Smooth muscle cell (in vitro differentiated cells): ENCODE results near the gene CCDC54. TPM values are rescaled to one million over a fixed set of nuclear protein-coding genes. Genes with fewer than 3 reads are reported as not detected.

Source experiments
- DNase-seq: peaks from one replicate; lab custom pipeline; 2025; ENCODE audit not compliant: unreplicated experiment; lab: John Stamatoyannopoulos, UW
- H2AFZ ChIP-seq: fragments of 200-600 bp; sonication (generic); 2 replicates; pipeline ENCODE4 v1.6.0; 2016; ENCODE audit warnings: antibody characterized with exemption, low read depth, mild to moderate bottlenecking
- H3F3A ChIP-seq: fragments of 200-600 bp; sonication (generic); 2 replicates; pipeline ENCODE4 v1.6.0; 2017; ENCODE audit warnings: antibody characterized with exemption, low read depth
- H3K27ac ChIP-seq: fragments of 200-600 bp; sonication (generic); 2 replicates; pipeline ENCODE4 v1.5.1; 2016; ENCODE audit warnings: low read depth, mild to moderate bottlenecking
- H3K27me3 ChIP-seq: fragments of 200-600 bp; sonication (generic); 2 replicates; pipeline ENCODE4 v1.6.1; 2016; ENCODE audit warnings: low read depth, mild to moderate bottlenecking
- H3K36me3 ChIP-seq: fragments of 200-600 bp; sonication (generic); 2 replicates; pipeline ENCODE4 v1.5.1; 2016; ENCODE audit warnings: low read depth
- H3K4me1 ChIP-seq: fragments of 200-600 bp; sonication (generic); 2 replicates; pipeline ENCODE4 v1.5.1; 2016; ENCODE audit warnings: low read depth
- H3K4me2 ChIP-seq: fragments of 200-600 bp; sonication (generic); 2 replicates; pipeline ENCODE4 v1.6.0; 2016; ENCODE audit warnings: mild to moderate bottlenecking
- H3K4me3 ChIP-seq: fragments of 200-600 bp; sonication (generic); 2 replicates; pipeline ENCODE4 v1.5.1; 2016; ENCODE audit warnings: mild to moderate bottlenecking
- H3K79me2 ChIP-seq: fragments of 200-600 bp; sonication (generic); 2 replicates; pipeline ENCODE4 v1.6.0; 2016; ENCODE audit warnings: low read depth, mild to moderate bottlenecking
- H3K9ac ChIP-seq: fragments of 200-600 bp; sonication (generic); 2 replicates; pipeline ENCODE4 v1.6.0; 2016; ENCODE audit warnings: low read depth
- H3K9me3 ChIP-seq: fragments of 200-600 bp; sonication (generic); replicated peaks from 2 replicates; pipeline ENCODE4 v1.5.1; 2016; ENCODE audit warnings: low read depth
- H4K20me1 ChIP-seq: fragments of 200-600 bp; sonication (generic); 2 replicates; pipeline ENCODE4 v1.6.0; 2016; ENCODE audit warnings: low read depth
- CTCF ChIP-seq: fragments of 200-600 bp; sonication (generic); IDR thresholded peaks from 2 replicates; pipeline ENCODE4 v1.5.1; 2017; ENCODE audit warnings: borderline replicate concordance, mild to moderate bottlenecking, antibody characterized with exemption; ENCODE audit not compliant: insufficient read depth, poor library complexity, severe bottlenecking
- WGBS: methylation state at CpG from one replicate; pipeline ENCODE4 v1.1.7; 2016; ENCODE audit warnings: low lambda C conversion rate; 5-methylcytosine and 5-hydroxymethylcytosine counted together
- polyA plus RNA-seq: library from polyadenylated mRNA; unstranded; fragments of >200 nt; fragmentation: Nextera tagmentation; extraction: Ambion mirVana; gene quantifications from 2 replicates; pipeline ENCODE4 v1.2.1, GENCODE V29; 2016
- total RNA-seq: library from RNA; depleted of rRNA; stranded (reverse); fragments of >200 nt; gene quantifications from 2 replicates; pipeline ENCODE4 v1.2.3, GENCODE V29; 2014

Gene CCDC54
- total and polyA plus RNA-seq, 2 experiments from 2014 or later, result 0.49 TPM; not detected in 1

GRCh38 chr3:107384428-107384827 is 7.2 kb downstream of the CCDC54 start:
- H3K9ac ChIP-seq, result no peak overlapping the region
- no peak for TF ChIP-seq CTCF
- no peaks in the 10 kb centered on the region for H3K79me2 ChIP-seq
- H3K36me3 ChIP-seq, result no peaks in the 10 kb centered on the region
- H3F3A ChIP-seq, result no peaks in the 10 kb centered on the region
- 72% methylated on average over 2 of the region's 2 CpGs for WGBS
- H4K20me1 ChIP-seq, result no peaks in the 10 kb centered on the region
- no peak overlapping the region for H3K4me3 ChIP-seq
- H3K27ac ChIP-seq, result no peak overlapping the region
- no peaks in the 10 kb centered on the region for H3K27me3 ChIP-seq
- no peak overlapping the region for H3K4me2 ChIP-seq
- no peak for DNase-seq
- H3K4me1 ChIP-seq, result no peaks in the 10 kb centered on the region
- no peaks in the 10 kb centered on the region for H3K9me3 ChIP-seq
- no peak overlapping the region for H2AFZ ChIP-seq

GRCh38 chr3:107384907-107385306 is 7.7 kb downstream of the CCDC54 start:
- 48% methylated on average over 2 of the region's 2 CpGs for WGBS
- no peak overlapping the region for H3K27ac ChIP-seq

GRCh38 chr3:107387555-107387954 is 10.3 kb downstream of the CCDC54 start:
- no peak overlapping the region for H3K4me3 ChIP-seq
- peaks cover 4% of the 10 kb centered on the region for H3K4me1 ChIP-seq
- no peak for DNase-seq
- no peaks in the 10 kb centered on the region for H3K36me3 ChIP-seq
- H3K9me3 ChIP-seq, result no peaks in the 10 kb centered on the region
- 96% methylated on average over 3 of the region's 3 CpGs for WGBS
- TF ChIP-seq CTCF, result no peak
- H3K27me3 ChIP-seq, result no peaks in the 10 kb centered on the region
- no peaks in the 10 kb centered on the region for H3K79me2 ChIP-seq
- no peaks in the 10 kb centered on the region for H3F3A ChIP-seq
- H3K9ac ChIP-seq, result no peak overlapping the region
- no peak overlapping the region for H3K27ac ChIP-seq
- no peak overlapping the region for H3K4me2 ChIP-seq
- no peak overlapping the region for H2AFZ ChIP-seq
- no peaks in the 10 kb centered on the region for H4K20me1 ChIP-seq

More at GRCh38 chr3:107384907-107385306, 7.7 kb downstream of the CCDC54 start:
- Histone ChIP-seq H3K4me2 (no peak overlapping the region), H3K4me3 (no peak overlapping the region), H3K27me3 (no peaks in the 10 kb centered on the region), H3K9ac (no peak overlapping the region), H3K9me3 (no peaks in the 10 kb centered on the region), H4K20me1 (no peaks in the 10 kb centered on the region), H3K36me3 (no peaks in the 10 kb centered on the region), H3F3A (no peaks in the 10 kb centered on the region), H2AFZ (no peak overlapping the region), H3K4me1 (no peaks in the 10 kb centered on the region), H3K79me2 (no peaks in the 10 kb centered on the region)
- TF ChIP-seq CTCF, result no peak
- DNase-seq, result no peak

GRCh38 chr3:107392549-107393165 is 15.4 kb downstream of the CCDC54 start:
- H3K4me3 ChIP-seq, result no peak overlapping the region
- no peaks in the 10 kb centered on the region for H3K27me3 ChIP-seq
- peaks cover 7% of the 10 kb centered on the region for H3K4me1 ChIP-seq
- peak overlapping the region; percentile 27 for H3K9ac ChIP-seq
- peak overlapping the region; percentile 74 for H3K27ac ChIP-seq
- no peaks in the 10 kb centered on the region for H3K9me3 ChIP-seq
- TF ChIP-seq CTCF, result no peak
- H3K36me3 ChIP-seq, result no peaks in the 10 kb centered on the region
- H2AFZ ChIP-seq, result peak overlapping the region; percentile 67
- no peaks in the 10 kb centered on the region for H4K20me1 ChIP-seq
- 69% methylated on average over 3 of the region's 3 CpGs for WGBS
- H3F3A ChIP-seq, result no peaks in the 10 kb centered on the region
- H3K4me2 ChIP-seq, result peak overlapping the region; percentile 59
- no peak for DNase-seq
- no peaks in the 10 kb centered on the region for H3K79me2 ChIP-seq
